B cell (primary cell): ENCODE results near the gene MYLK4. TPM values are rescaled to one million over a fixed set of nuclear protein-coding genes. Genes with fewer than 3 reads are reported as not detected.
A peak's percentile ranks its signal among the peaks of the same experiment; 100 is the strongest.

ENCODE experiments used
- ATAC-seq: fragments of 200-7000 bp; cut with Tn5 transposase; one replicate; pipeline ENCODE4 v1.10.0; 2021; ENCODE audit warnings: low read depth, mild to moderate bottlenecking, moderate number of reproducible peaks, moderate library complexity
- CTCF ChIA-PET: fragments of 350-600 bp; sonication (Branson Sonifier 250); formaldehyde crosslinking; loops from one replicate; lab custom pipeline; 2021; ENCODE audit warnings: antibody characterized with exemption, inconsistent platforms; lab: Charles Lee
- POLR2A ChIA-PET: fragments of 350-600 bp; sonication (Branson Sonifier 250); formaldehyde crosslinking; loops from one replicate; lab custom pipeline; 2021; ENCODE audit warnings: antibody characterized with exemption; lab: Charles Lee
- DNase-seq: peaks from one replicate; pipeline ENCODE4 v3.0.0; 2013
- H2AFZ ChIP-seq: 2 replicates; pipeline ENCODE4 v1.6.1; 2012; ENCODE audit warnings: mild to moderate bottlenecking, low read depth, low read length; ENCODE audit not compliant: insufficient read depth, poor library complexity, severe bottlenecking
- H3K27ac ChIP-seq, 2 donors: 1 replicate in 1 of 2; 2 replicates in 1 of 2; pipeline ENCODE4 v1.5.1; 2012 to 2013; ENCODE audit warnings: low read length in 2 of 2, mild to moderate bottlenecking in 2 of 2, moderate library complexity in 1 of 2
- H3K27me3 ChIP-seq, 4 experiments: fragments of 200-600 bp in 1 of 4; sonication (generic) in 1 of 4; replicated peaks in 1 of 4; 1 replicate in 2 of 4; 2 replicates in 2 of 4; pipeline versions ENCODE4 v1.6.1 to v1.7.0; 2013 to 2016; ENCODE audit warnings: low read length in 3 of 4, mild to moderate bottlenecking in 2 of 4, mixed read lengths in 1 of 4, moderate library complexity in 1 of 4; ENCODE audit not compliant: insufficient read depth in 4 of 4, control insufficient read depth in 3 of 4; ENCODE audit errors: control extremely low read depth in 1 of 4
- H3K36me3 ChIP-seq, 2 experiments: replicated peaks in 1 of 2; 1 replicate in 1 of 2; 2 replicates in 1 of 2; pipeline versions ENCODE4 v1.6.1 to v1.7.1; 2013; ENCODE audit warnings: low read length in 1 of 2; ENCODE audit not compliant: insufficient read depth in 2 of 2, control insufficient read depth in 1 of 2; ENCODE audit errors: control extremely low read depth in 1 of 2, extremely low read depth in 1 of 2
- H3K4me1 ChIP-seq, 2 donors: fragments of 200-600 bp in 1 of 2; sonication (generic) in 1 of 2; 1 replicate in 1 of 2; 2 replicates in 1 of 2; pipeline versions ENCODE4 v1.5.1 to v1.6.1; 2013 to 2017; ENCODE audit warnings: low read length in 2 of 2; ENCODE audit not compliant: control insufficient read depth in 2 of 2, insufficient read depth in 2 of 2
- H3K4me2 ChIP-seq: replicated peaks from 2 replicates; pipeline ENCODE3; 2012; ENCODE audit warnings: mild to moderate bottlenecking, low read depth, low read length; ENCODE audit not compliant: poor library complexity, severe bottlenecking
- H3K4me3 ChIP-seq, 5 experiments: fragments of 200-600 bp in 1 of 5; sonication (generic) in 1 of 5; 1 replicate in 3 of 5; 2 replicates in 2 of 5; pipeline versions ENCODE4 v1.5.1 to v1.7.0; 2011 to 2016; ENCODE audit warnings: low read length in 4 of 5, mild to moderate bottlenecking in 4 of 5, low read depth in 2 of 5, control low read depth in 1 of 5, moderate library complexity in 1 of 5; ENCODE audit not compliant: insufficient read depth in 1 of 5; ENCODE audit errors: control extremely low read depth in 1 of 5, extremely low read depth in 1 of 5
- H3K79me2 ChIP-seq: fragments of 200-600 bp; sonication (generic); one replicate; pipeline ENCODE4 v1.6.0; 2016; ENCODE audit warnings: low read length; ENCODE audit not compliant: control insufficient read depth, insufficient read depth
- H3K9ac ChIP-seq: fragments of 200-600 bp; sonication (generic); 2 replicates; pipeline ENCODE4 v1.6.1; 2017; ENCODE audit warnings: mild to moderate bottlenecking, low read length, moderate library complexity
- H3K9me3 ChIP-seq, 3 donors: one replicate each; pipeline versions ENCODE4 v1.6.1 to v1.7.1; 2013; ENCODE audit warnings: low read length in 2 of 3; ENCODE audit not compliant: control insufficient read depth in 2 of 3, insufficient read depth in 1 of 3; ENCODE audit errors: control extremely low read depth in 1 of 3
- H4K20me1 ChIP-seq: 2 replicates; pipeline ENCODE4 v1.6.0; 2012; ENCODE audit warnings: mild to moderate bottlenecking, low read length; ENCODE audit not compliant: insufficient read depth, control insufficient read depth, poor library complexity, severe bottlenecking
- H3K27ac Mint-ChIP-seq: one replicate; pipeline ENCODE4 v1.8.0; 2021; ENCODE audit warnings: mixed read lengths
- H3K27me3 Mint-ChIP-seq: one replicate; pipeline ENCODE4 v1.8.0; 2021; ENCODE audit warnings: mixed read lengths
- H3K4me1 Mint-ChIP-seq: one replicate; pipeline ENCODE4 v1.8.0; 2021; ENCODE audit warnings: mixed read lengths
- H3K4me3 Mint-ChIP-seq: one replicate; pipeline ENCODE4 v1.8.0; 2021; ENCODE audit warnings: mixed read lengths
- H3K9me3 Mint-ChIP-seq: one replicate; pipeline ENCODE4 v1.8.0; 2022; ENCODE audit warnings: mixed read lengths; ENCODE audit not compliant: insufficient read depth
- CTCF ChIP-seq: fragments of 200-600 bp; IDR thresholded peaks from one replicate; pipeline ENCODE4 v1.8.0; 2022; ENCODE audit warnings: antibody characterized with exemption, mild to moderate bottlenecking
- EZH2 ChIP-seq: IDR thresholded peaks from 2 replicates; pipeline ENCODE4 v1.6.1; 2012; ENCODE audit warnings: borderline replicate concordance, low read depth, mild to moderate bottlenecking, moderate library complexity, low read length; ENCODE audit not compliant: insufficient read depth, poor library complexity, severe bottlenecking
- WGBS: methylation state at CpG from one replicate; pipeline ENCODE4 v1.1.5; 2013; ENCODE audit warnings: missing lambda C conversion rate; ENCODE audit not compliant: insufficient coverage; 5-methylcytosine and 5-hydroxymethylcytosine counted together
- intact Hi-C: fragments of 100-400 bp; cut with micrococcal nuclease; formaldehyde crosslinking; loops from one replicate; pipeline ENCODE4 v1.10.0; 2022
- polyA plus RNA-seq: library from polyadenylated mRNA; depleted of rRNA; stranded (reverse); fragments of >200 nt; gene quantifications from 2 replicates; pipeline ENCODE4 v1.2.3, GENCODE V29; 2012
- total RNA-seq, 2 donors: library from RNA; stranded (reverse); fragments of 120-200 nt in 1 of 2; gene quantifications; 1 replicate in 1 of 2; 2 replicates in 1 of 2; pipeline versions ENCODE4 v1.2.3 to v1.2.4, GENCODE V29; 2013 to 2022

MYLK4 gene
- total and polyA plus RNA-seq, 2 donors (not counting 1 experiment from before 2014, with no cell fraction given) = 0.51 to 1.2 TPM

GRCh38 chr6:2732503-2733089 lies 18.1 kb downstream of the MYLK4 start:
- WGBS = 50% methylated on average over 2 of the region's 5 CpGs
- intact Hi-C loops = loop anchor here (1.0 to 10.0 kb wide), 2 partner anchors 32 to 488 kb away; partner anchors contain the start of gene GMDS
- no peak overlapping the region for H2AFZ ChIP-seq

More at GRCh38 chr6:2732503-2733089, 18.1 kb downstream of the MYLK4 start:
- CTCF ChIA-PET = interaction anchor here (0.7 to 2.2 kb wide), 5 partner anchors 9 to 34 kb away, joined by 3 to 14 read pairs (median 4); partner anchors contain the start of genes MYLK4 and WRNIP1
- TF ChIP-seq EZH2 (no peak), CTCF (no peak)
- Histone ChIP-seq H3K27me3 (no peaks in the 10 kb centered on the region), H3K36me3 (no peaks in the 10 kb centered on the region), H3K9ac (no peak overlapping the region), H3K4me1 (peaks cover 10 to 14% of the 10 kb centered on the region in 2 donors), H4K20me1 (no peaks in the 10 kb centered on the region), H3K27ac (peak overlapping the region in 1 of 2 donors; percentile 88), H3K79me2 (no peaks in the 10 kb centered on the region), H3K9me3 (peaks cover 1 to 18% (median 18%) of the 10 kb centered on the region in 3 donors), H3K4me3 (no peak overlapping the region), H3K4me2 (peak overlapping the region; percentile 1)
- Mint-ChIP-seq H3K27me3 (no peaks in the 10 kb centered on the region), H3K27ac (no peak overlapping the region), H3K4me1 (peaks cover 13% of the 10 kb centered on the region), H3K9me3 (peaks cover 2% of the 10 kb centered on the region), H3K4me3 (no peak overlapping the region)
- POLR2A ChIA-PET = no interaction called here
- DNase-seq (no peak), ATAC-seq (no peak)
